Gastroesophageal sphincter (tissue), 3 donors: ENCODE results near the gene SEPTIN1.

ENCODE experiments used
- EP300 ChIP-seq: sonication (generic); formaldehyde crosslinking; IDR thresholded peaks from one replicate; pipeline ENCODE4 v1.6.1; 2017; ENCODE audit warnings: antibody characterized with exemption, mild to moderate bottlenecking
- POLR2A ChIP-seq, 2 donors: fragments of 450-650 bp; IDR thresholded peaks; one replicate each; pipeline ENCODE4 v1.6.1; 2017; ENCODE audit warnings: antibody characterized with exemption in 2 of 2, mild to moderate bottlenecking in 2 of 2, moderate library complexity in 1 of 2
- POLR2AphosphoS5 ChIP-seq: sonication (generic); formaldehyde crosslinking; IDR thresholded peaks from one replicate; pipeline ENCODE4 v1.6.1; 2017; ENCODE audit warnings: antibody characterized with exemption
- TF ChIP-seq, protein P1 (sequence below), 4 experiments: fragments of 200-600 bp in 2 of 4; fragments of 450-650 bp in 2 of 4; sonication (generic) in 1 of 4; IDR thresholded peaks; one replicate each; pipeline ENCODE4 v1.5.1; 2017 to 2019; ENCODE audit warnings: antibody characterized with exemption in 4 of 4, mild to moderate bottlenecking in 2 of 4, moderate library complexity in 2 of 4

GRCh38 chr16:30348113-30348512 is 34.2 kb downstream of the SEPTIN1 start:
- TF ChIP-seq POLR2AphosphoS5 (no peak), EP300 (no peak), POLR2A (IDR thresholded peaks at IDR 0.05) (no peak)
- TF ChIP-seq, protein P1, sequence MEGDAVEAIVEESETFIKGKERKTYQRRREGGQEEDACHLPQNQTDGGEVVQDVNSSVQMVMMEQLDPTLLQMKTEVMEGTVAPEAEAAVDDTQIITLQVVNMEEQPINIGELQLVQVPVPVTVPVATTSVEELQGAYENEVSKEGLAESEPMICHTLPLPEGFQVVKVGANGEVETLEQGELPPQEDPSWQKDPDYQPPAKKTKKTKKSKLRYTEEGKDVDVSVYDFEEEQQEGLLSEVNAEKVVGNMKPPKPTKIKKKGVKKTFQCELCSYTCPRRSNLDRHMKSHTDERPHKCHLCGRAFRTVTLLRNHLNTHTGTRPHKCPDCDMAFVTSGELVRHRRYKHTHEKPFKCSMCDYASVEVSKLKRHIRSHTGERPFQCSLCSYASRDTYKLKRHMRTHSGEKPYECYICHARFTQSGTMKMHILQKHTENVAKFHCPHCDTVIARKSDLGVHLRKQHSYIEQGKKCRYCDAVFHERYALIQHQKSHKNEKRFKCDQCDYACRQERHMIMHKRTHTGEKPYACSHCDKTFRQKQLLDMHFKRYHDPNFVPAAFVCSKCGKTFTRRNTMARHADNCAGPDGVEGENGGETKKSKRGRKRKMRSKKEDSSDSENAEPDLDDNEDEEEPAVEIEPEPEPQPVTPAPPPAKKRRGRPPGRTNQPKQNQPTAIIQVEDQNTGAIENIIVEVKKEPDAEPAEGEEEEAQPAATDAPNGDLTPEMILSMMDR (IDR thresholded peaks at IDR 0.05) = no peak
